ENCODE results near the gene PPP1R12B.

GRCh38 chr1:202311875-202312635 is 36.4 kb upstream of the PPP1R12B start:
- no peak for TF ChIP-seq EZH2 (IDR thresholded peaks at IDR 0.05; ENCODE audit: low read length)
- no peak for TF ChIP-seq CTCF (optimal IDR thresholded peaks at IDR 0.05 in 1 of 3, IDR thresholded peaks at IDR 0.05 in 1 of 3, conservative IDR thresholded peaks at IDR 0.05 in 1 of 3; ENCODE audit: extremely low read depth in 1 of 3, insufficient read depth in 2 of 3, low read length in 3 of 3)

Measured in keratinocyte (primary cell).